GM19324 (cell line): ENCODE data around the gene EMILIN1.
"Not testable (repeated sequence)": the region's sequence is repeated elsewhere in the genome, so short reads cannot be mapped to it uniquely, and the experiment has no call there.

Source experiments
- ATAC-seq: cut with Tn5 transposase; IDR thresholded peaks from one replicate; pipeline ENCODE4 v1.9.1; 2021; ENCODE audit warnings: mild to moderate bottlenecking, moderate library complexity; ENCODE audit not compliant: unreplicated experiment, low FRiP score

EMILIN1 gene

DNA sequence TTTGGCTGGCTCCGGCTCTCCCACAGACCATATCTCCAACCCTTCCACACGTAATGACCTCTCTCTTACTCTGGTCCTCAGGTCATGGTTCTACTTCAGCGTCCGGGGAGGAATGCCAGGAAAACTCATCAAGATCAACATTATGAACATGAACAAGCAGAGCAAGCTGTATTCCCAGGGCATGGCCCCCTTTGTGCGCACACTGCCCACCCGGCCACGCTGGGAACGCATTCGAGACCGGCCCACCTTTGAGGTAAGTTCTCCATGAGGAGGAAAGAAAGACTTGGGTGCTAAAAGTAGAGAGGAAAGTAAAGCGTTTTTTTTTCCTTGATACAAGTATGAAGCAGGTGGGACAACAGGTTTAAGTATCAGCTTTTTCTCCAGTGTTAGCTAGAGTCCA is 25.1 kb upstream of the EMILIN1 start:
- ATAC-seq = no peak

- no peak for ATAC-seq
Observed at GRCh38 chr2:27053776-27054175, 24.6 kb upstream of the EMILIN1 start.

DNA sequence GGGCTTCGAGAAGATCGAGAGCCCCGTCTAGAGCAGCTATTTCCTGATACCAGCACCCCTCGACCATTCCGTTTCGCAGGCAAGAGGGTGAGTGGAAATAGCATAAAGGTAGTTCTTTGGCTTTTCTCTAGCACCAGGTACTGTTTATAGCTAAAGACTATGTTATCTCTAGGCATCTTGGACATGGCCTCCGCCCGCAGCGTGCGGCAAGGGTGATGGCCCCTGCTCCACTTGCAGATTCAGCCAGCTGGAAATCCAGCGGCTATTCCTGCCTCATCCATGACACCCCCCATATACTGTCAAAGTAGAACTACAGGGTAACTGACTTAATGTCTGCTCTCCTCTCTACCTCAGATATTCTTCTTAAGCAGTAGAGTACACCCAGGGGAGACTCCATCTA is 23.7 kb upstream of the EMILIN1 start:
- ATAC-seq = no peak

- ATAC-seq = no peak
Observed at GRCh38 chr2:27057184-27057583, 21.2 kb upstream of the EMILIN1 start.

DNA sequence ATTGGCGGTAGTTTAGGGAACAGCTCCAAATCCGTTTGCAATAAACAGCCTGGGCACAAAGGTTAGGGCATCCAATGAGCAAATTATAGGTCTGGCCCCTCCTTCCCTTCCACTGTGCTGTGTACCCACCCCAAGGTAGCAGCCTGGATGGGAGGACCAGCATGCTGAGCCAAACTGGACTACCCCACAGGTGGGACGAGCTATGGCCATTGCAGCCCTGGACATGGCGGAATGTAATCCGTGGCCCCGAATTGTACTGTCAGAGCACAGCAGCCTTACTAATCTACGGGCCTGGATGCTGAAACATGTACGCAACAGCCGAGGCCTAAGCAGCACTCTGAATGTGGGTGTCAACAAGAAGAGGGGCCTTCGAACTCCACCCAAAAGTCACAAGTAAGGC is 20.2 kb upstream of the EMILIN1 start:
- no peak for ATAC-seq

DNA sequence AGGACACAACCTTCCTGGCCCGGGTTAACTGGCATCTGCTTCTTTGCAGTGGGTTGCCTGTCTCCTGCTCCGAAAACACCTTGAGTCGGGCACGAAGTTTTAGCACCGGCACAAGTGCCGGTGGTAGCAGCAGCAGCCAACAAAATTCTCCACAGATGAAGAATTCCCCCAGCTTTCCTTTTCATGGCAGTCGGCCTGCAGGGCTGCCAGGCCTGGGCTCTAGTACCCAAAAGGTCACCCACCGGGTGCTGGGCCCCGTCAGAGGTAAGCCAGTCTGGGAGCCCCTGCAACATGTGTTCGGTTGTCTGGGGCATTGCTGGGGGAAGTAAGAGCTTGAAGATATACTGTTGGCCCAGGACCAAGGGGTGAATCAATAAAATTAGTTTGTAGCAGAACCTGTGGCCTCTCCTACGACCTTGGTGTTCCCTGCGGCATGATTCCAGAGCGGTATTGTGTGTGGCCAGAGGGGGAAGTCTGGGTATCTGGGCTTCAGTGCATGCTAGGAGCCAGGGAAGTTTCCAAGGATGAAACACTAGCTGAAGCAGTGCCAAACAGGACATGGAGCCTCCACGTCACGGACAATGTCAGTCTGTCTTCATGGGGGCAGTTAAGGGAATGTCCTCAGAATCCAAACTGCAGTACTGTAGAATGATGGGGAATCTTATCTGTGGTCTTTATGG is 19.1 kb upstream of the EMILIN1 start:
- no peak for ATAC-seq

GRCh38 chr2:27060323-27060722 is 18.1 kb upstream of the EMILIN1 start:
- ATAC-seq = no peak

DNA sequence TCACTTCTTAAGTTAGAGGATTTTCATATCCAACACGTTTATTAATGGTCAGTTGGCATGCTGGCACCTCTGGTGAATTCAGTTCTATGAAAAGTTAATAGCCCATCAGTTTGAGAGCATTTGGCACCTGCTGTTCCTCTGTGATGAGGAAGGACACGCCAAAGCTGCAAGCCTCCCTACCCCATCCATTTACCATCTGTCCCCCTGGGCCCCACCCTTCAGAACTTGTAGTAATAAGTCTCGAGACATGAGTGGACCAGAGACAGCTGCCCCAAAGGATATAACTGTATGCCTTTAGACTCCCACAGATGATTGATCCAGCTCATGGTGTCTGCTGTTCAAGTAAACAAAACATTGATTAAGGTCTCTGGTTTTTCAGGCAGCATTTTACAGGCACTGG is 13.3 kb upstream of the EMILIN1 start:
- no peak for ATAC-seq

DNA sequence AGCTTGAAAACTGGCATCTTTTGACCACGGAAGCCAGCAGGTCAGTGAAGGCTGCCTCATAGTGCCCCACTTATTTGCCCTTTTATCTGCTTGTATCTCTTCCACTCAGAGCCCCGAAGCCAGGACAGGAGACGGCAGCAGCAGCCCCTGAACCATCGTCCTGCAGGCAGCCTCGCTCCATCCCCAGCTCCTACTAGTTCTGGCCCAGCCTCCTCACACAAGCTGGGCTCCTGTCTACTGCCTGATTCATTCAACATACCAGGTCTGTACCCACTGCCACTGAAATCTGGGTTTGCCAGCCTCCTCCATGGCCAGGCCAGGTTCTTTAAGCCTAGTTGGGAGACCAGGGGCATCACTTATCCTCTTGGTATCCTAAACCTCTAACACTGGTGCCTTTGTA is 11.0 kb upstream of the EMILIN1 start:
- ATAC-seq = no peak

- no peak for ATAC-seq
Observed at GRCh38 chr2:27069436-27069835, 9.0 kb upstream of the EMILIN1 start.

- no peak for ATAC-seq
Observed at GRCh38 chr2:27069961-27070618, 8.3 kb upstream of the EMILIN1 start.

DNA sequence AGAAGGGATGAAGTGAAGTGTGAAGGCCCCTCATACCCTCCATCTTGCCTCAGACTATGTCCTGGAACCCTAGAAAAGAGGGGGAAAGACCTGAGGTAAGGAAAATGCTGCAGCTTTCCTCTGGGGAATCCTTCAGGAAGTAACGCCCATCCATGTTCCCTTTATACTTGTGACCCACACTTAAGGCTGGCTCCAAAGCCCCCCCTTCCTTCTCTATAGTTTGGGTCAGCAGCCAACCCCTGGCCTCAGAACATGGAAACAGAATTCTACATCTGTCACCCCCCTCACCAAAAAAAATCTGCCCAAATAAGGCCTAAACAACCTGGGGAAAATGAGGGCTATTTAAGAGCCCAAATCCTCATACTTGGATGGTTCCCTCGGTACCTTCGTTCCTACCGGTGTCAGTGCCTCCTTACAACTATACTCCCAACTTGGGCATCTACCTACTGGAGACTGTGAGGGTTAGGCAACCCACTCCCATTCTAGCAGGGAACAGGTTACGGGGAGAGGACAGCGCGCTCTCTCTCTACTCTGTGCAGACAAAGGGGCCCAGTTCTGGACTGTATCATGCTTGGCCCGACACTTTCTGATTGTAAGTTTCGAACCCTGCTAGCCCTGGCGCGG is 7.7 kb upstream of the EMILIN1 start:
- no peak for ATAC-seq

- ATAC-seq = peak; percentile 87
Observed at GRCh38 chr2:27071277-27071989, 7.0 kb upstream of the EMILIN1 start, which contains the start of gene OST4. Gene OST4 (minus strand): TSS chr2:27071654.

DNA sequence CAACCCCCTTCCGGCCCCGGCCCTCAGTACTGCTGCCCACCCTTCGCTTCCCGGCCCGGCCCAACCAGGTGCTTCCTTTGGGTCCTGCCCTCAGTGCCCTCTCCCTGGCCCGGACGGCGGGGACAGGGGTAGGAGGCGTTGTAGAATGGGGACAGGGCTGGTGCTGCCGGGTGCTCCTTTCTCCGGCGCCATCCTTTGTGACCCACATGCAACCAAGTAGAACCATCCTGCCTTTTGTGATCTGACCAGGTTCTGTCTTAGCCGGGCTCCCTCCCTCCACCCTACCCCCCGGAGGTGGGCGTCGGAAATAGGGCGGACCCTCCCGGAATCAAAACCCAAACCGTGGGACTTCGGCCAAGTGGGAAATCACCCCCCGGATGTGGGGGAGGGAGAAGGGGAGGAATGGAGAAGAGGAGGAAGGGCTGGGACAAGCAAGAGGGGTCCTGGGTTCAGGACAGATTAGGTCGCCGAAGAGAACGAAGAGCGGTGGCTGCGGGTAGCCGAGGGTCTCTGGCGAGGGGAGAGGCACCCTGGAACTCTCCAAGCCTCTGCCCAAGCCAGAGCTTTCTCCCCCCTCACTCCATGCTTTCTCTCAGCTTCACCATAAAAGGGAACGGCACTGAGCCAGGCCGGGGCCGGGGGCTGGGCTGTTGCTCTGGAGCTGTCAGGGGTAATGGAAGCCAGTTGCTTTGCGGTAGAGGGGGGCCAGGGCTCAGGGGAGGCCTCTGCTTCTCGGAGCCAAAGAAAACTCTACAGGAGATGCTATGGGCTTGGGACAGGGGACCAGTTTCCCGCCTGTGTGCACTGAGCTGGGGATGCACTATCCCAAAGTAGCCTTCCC is 6.2 kb upstream of the EMILIN1 start:
- ATAC-seq = no peak

- no peak for ATAC-seq
Observed at GRCh38 chr2:27072920-27073319, 5.5 kb upstream of the EMILIN1 start.

GRCh38 chr2:27073782-27074181 is 4.6 kb upstream of the EMILIN1 start:
- ATAC-seq = no peak

- no peak for ATAC-seq
Observed at GRCh38 chr2:27074738-27075565, 3.5 kb upstream of the EMILIN1 start.

GRCh38 chr2:27075566-27075871 is 2.9 kb upstream of the EMILIN1 start:
- not testable (repeated sequence) for ATAC-seq

GRCh38 chr2:27076323-27076722 is 2.1 kb upstream of the EMILIN1 start:
- no peak for ATAC-seq

- ATAC-seq = no peak
Observed at GRCh38 chr2:27077231-27077630, 1.2 kb upstream of the EMILIN1 start.
